ENCODE results near the gene CD80. TPM values are rescaled to one million over a fixed set of nuclear protein-coding genes. Genes with fewer than 3 reads are reported as not detected.

The CD80 gene
- polyA plus RNA-seq, 1 donor (not counting 4 experiments of a cell fraction or from before 2014, with no cell fraction given): not detected

DNA sequence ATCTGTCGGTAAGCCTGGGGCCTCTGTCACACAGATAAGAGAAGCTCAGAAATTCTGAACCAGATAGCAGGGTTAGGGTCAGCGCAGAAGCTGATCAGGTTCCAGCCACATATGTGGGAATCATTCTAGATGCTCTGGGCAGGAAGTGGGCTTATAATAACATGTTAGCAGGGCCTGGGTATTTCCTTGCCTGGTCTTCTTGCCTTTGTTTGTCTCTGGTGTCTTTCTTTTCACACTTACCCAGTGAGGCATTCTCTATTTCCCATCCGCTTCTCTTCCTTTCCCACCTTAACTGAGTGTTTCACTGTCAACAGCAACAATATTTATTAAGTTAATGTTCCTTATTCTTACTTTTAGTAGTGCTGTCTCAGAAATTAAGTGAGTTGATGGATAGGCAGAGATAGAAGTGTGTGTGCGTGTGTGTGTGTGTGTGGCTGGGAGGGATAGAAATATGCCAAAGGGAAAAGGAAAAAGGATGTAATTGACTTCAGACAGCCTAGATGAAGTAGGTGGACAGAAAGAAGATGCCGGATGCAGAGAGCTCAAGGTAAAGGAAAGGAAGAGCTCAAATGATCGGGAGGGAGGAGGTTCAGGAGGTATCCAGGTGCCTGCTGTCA lies 40.3 kb upstream of the CD80 start:
- Histone ChIP-seq H3K4me3 (ENCODE audit: control insufficient read depth in 2 of 3, extremely low read depth in 1 of 3, insufficient read depth in 2 of 3, low read depth in 1 of 3, low read length in 3 of 3) (no peak overlapping the region), H3K9me1 (ENCODE audit: control insufficient read depth, extremely low read depth, insufficient read depth, low read length) (no peaks in the 10 kb centered on the region)
- TF ChIP-seq, protein P1, sequence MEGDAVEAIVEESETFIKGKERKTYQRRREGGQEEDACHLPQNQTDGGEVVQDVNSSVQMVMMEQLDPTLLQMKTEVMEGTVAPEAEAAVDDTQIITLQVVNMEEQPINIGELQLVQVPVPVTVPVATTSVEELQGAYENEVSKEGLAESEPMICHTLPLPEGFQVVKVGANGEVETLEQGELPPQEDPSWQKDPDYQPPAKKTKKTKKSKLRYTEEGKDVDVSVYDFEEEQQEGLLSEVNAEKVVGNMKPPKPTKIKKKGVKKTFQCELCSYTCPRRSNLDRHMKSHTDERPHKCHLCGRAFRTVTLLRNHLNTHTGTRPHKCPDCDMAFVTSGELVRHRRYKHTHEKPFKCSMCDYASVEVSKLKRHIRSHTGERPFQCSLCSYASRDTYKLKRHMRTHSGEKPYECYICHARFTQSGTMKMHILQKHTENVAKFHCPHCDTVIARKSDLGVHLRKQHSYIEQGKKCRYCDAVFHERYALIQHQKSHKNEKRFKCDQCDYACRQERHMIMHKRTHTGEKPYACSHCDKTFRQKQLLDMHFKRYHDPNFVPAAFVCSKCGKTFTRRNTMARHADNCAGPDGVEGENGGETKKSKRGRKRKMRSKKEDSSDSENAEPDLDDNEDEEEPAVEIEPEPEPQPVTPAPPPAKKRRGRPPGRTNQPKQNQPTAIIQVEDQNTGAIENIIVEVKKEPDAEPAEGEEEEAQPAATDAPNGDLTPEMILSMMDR (optimal IDR thresholded peaks at IDR 0.05 in 1 of 3, IDR thresholded peaks at IDR 0.05 in 1 of 3, conservative IDR thresholded peaks at IDR 0.05 in 1 of 3; ENCODE audit: extremely low read depth in 1 of 3, insufficient read depth in 2 of 3, low read length in 3 of 3): no peak
- TF ChIP-seq EZH2 (IDR thresholded peaks at IDR 0.05; ENCODE audit: low read length): no peak

DNA sequence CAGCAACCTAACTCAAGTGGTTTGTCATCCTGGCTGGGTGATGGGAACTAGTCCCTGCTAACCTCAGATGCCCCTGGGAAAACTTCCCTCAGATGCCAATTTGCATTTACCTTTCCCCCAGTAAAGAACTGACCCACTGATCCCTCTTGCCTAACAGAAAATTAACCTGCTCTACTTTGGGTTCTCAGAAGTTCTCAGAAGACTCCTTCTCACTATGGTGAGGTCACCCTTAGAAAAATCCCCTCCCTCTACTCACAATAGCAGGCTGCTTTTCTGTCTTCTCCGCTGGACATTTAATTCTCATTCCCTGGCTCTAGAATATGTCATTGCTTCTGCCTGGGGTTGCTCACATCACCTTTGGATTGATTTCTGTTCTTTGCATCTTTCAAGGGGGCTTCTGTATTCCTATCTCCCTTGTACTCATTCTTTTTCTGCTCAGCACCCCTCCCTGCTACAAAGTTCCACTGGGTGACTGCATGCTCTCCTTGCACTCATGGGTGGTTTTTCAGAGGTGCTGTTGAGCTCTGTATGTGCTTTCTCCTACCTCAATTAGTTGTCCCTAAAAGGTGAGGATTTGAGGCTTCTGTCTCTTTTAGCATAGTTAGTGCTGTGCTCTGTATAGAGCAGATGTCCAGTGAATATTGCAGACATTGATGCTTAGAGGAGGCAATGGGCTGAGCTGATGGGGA lies 39.1 kb upstream of the CD80 start:
- H2AFZ ChIP-seq (ENCODE audit: control insufficient read depth, low read length): no peak overlapping the region
- no peak overlapping the region for H3K4me2 ChIP-seq (ENCODE audit: control insufficient read depth, extremely low read depth, insufficient read depth, low read depth, low read length)
- DNase-seq (ENCODE audit: low read depth, low spot score) (no peak), FAIRE-seq (no peak)
- H3K27me3 ChIP-seq (ENCODE audit: control insufficient read depth, extremely low read depth, insufficient read depth, low read length): peaks cover 4% of the 10 kb centered on the region
- no peaks in the 10 kb centered on the region for H3K4me1 ChIP-seq (ENCODE audit: control insufficient read depth, extremely low read depth, insufficient read depth, low read length)
- no peaks in the 10 kb centered on the region for H3K9me3 ChIP-seq (ENCODE audit: control insufficient read depth, low read depth, low read length)
- no peak overlapping the region for H3K27ac ChIP-seq (ENCODE audit: control insufficient read depth, insufficient read depth, low read length)
- dilution Hi-C loops (cut with MboI; ENCODE audit: extremely low pct_ligation_motif_present, low sequenced_read_pairs): no loop called here
- no peak overlapping the region for H3K9ac ChIP-seq (ENCODE audit: control insufficient read depth, extremely low read depth, insufficient read depth, low read length)
- H3K9me1 ChIP-seq (ENCODE audit: control insufficient read depth, extremely low read depth, insufficient read depth, low read length): no peaks in the 10 kb centered on the region
- H4K20me1 ChIP-seq (ENCODE audit: control insufficient read depth, extremely low read depth, insufficient read depth, low read length): no peaks in the 10 kb centered on the region
- no peaks in the 10 kb centered on the region for H3K79me2 ChIP-seq (ENCODE audit: control insufficient read depth, insufficient read depth, low read length)
- no peak overlapping the region for H3K4me3 ChIP-seq (ENCODE audit: control insufficient read depth in 2 of 3, extremely low read depth in 1 of 3, insufficient read depth in 2 of 3, low read depth in 1 of 3, low read length in 3 of 3)
- TF ChIP-seq, protein P1 (optimal IDR thresholded peaks at IDR 0.05 in 1 of 3, IDR thresholded peaks at IDR 0.05 in 1 of 3, conservative IDR thresholded peaks at IDR 0.05 in 1 of 3; ENCODE audit: extremely low read depth in 1 of 3, insufficient read depth in 2 of 3, low read length in 3 of 3): no peak
- no peak for TF ChIP-seq EZH2 (IDR thresholded peaks at IDR 0.05; ENCODE audit: low read length)
- H3K36me3 ChIP-seq (ENCODE audit: control insufficient read depth in 2 of 2, extremely low read depth in 1 of 2, insufficient read depth in 2 of 2, low read length in 2 of 2): no peaks in the 10 kb centered on the region

More for the DNA sequence above, 40.3 kb upstream of the CD80 start:
- Histone ChIP-seq H3K9ac (ENCODE audit: control insufficient read depth, extremely low read depth, insufficient read depth, low read length) (no peak overlapping the region), H3K9me3 (ENCODE audit: control insufficient read depth, low read depth, low read length) (no peaks in the 10 kb centered on the region), H2AFZ (ENCODE audit: control insufficient read depth, low read length) (no peak overlapping the region), H3K4me2 (ENCODE audit: control insufficient read depth, extremely low read depth, insufficient read depth, low read depth, low read length) (no peak overlapping the region), H3K27ac (ENCODE audit: control insufficient read depth, insufficient read depth, low read length) (no peak overlapping the region), H4K20me1 (ENCODE audit: control insufficient read depth, extremely low read depth, insufficient read depth, low read length) (no peaks in the 10 kb centered on the region), H3K27me3 (ENCODE audit: control insufficient read depth, extremely low read depth, insufficient read depth, low read length) (no peaks in the 10 kb centered on the region), H3K4me1 (ENCODE audit: control insufficient read depth, extremely low read depth, insufficient read depth, low read length) (no peaks in the 10 kb centered on the region), H3K36me3 (ENCODE audit: control insufficient read depth in 2 of 2, extremely low read depth in 1 of 2, insufficient read depth in 2 of 2, low read length in 2 of 2) (no peaks in the 10 kb centered on the region), H3K79me2 (ENCODE audit: control insufficient read depth, insufficient read depth, low read length) (no peaks in the 10 kb centered on the region)
- FAIRE-seq (no peak), DNase-seq (ENCODE audit: low read depth, low spot score) (no peak)
- dilution Hi-C loops (cut with MboI; ENCODE audit: extremely low pct_ligation_motif_present, low sequenced_read_pairs): no loop called here
